NOMO-1 treated with DMSO at 0.1 percent for 48 hours (cell line): ENCODE data around the gene ARHGEF19.

Experiments
- DNase-seq: peaks from one replicate; lab custom pipeline; 2025; ENCODE audit not compliant: unreplicated experiment; lab: John Stamatoyannopoulos, UW

Gene ARHGEF19

GRCh38 chr1:16183765-16184556 lies 28.5 kb downstream of the ARHGEF19 start:
- DNase-seq: no peak

DNA sequence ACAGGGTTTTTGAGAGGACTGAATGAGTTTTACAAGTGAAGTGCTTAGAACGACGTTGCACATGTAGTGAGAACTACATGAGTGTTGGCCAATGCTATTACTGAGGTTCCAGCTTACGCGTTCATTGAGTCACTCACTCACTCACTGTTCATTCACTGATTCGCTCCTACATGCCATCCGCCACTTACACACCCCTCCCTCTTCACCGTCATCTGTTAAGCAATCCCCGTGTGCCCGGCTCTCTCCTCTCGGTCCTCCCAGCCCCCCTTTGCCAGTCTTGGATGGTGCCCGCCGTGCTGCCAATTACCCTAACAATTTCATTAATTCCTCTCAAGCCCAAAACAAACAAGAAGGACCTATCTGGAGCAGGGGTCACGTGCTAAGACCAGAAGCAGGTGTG lies 29.3 kb downstream of the ARHGEF19 start:
- peak; percentile 55 for DNase-seq

DNA sequence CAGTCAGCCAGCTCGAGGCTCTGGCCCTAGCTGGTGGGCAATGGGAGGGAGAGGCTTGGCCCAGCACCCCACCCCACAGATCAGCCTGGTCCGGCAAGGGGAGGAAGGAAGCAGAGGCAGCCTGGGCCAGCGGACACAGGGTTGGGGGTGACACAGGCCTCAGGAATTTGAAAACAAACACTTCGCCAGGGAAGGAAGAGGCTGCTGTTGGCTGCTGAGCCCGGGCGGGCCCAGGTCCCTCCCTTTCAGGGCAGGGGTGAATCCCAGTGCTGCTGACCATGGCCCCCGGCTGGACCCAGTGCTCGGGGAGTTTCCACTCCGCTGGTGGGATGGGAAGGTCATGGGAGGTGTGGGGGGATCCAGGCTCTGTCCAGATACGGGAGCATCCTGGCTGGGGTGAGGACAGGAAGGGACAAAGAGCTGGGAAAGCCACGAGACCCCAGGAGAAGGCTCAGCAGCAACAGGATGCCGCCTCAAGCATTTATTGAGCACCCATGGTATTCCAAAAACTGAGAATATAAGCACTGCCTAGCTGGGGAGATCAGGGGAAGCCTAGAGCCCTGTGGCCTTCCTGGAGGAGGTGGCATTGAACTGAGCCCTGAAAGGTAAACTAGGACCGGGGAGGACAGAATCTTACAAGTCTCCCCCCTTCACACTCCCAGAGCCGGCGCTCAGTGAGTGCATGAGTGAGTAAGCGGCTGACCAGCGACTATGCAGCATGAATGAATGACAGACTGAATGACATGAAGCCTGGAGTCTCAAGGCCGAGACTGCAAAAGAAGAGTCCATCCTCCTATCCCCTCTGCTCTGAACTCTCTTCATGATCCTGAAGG lies 30.3 kb downstream of the ARHGEF19 start:
- no peak for DNase-seq

DNA sequence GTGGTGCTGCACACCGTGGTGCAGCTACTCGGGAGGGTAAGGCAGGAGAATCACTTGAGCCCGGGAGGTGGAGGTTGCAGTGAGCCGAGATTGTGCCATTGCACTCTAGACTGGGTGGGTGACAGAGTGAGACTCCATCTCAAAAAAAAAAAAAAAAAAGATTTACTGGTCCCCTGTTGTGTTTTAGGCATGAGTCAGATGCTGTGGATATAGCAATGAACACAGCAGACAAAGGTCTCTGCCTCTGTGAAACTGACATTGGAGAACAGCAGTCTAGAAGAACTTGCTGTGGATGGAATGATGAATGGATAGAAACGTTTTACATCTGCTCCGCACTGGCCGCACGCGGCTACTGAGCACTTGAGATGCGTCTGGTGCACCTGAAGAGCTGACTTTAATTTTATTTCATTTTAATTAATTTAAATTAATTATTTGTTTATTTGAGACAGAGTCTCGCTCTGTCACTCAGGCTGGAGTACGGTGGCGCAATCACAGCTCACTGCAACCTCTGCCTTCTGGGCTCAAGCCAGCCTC lies 32.1 kb downstream of the ARHGEF19 start:
- no peak for DNase-seq

DNA sequence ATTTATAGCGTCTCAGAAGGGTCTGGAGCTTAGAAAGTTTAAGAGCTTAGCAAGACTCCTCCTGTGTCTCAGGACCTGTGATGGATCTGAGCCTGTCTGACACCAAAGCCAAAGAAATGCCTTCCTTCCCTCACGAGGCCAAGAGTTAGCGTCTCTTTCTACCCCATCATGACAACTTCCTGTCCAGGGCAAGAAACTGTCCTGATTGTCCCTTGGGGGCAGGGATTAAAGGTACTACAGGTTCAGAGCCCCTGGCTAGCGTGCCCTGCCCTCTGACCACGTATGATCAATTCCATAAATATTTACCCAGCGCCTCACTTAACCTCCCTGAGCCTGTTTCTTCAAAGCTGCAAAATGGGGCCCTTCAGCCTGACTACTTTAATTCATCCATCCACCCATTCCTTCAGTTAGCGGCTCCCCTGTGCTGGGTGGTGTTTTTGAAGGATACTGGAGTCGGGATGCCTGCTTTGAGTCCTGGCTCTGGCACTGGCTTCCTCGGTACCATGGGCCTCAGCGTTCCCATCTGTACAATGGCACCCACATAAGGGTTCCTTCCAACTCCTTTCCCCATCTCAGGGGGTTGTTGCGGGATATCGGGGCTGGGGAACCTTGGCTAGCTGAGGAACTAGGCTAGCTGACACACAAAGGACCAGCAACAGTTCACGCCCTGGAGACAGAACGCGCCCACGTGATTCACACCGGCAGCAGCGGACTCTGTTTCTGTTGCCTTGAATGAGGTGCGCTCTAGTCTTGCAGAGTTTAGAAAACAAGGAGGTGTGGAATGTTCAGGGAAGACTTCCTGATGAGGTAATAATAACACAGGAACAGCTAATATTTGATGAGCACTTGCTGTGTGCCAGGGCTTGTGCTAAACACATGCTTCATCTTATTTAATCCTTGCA lies 33.6 kb downstream of the ARHGEF19 start:
- no peak for DNase-seq

- DNase-seq: no peak
These were observed 35.1 kb downstream of the ARHGEF19 start for GRCh38 chr1:16177306-16177705.

DNA sequence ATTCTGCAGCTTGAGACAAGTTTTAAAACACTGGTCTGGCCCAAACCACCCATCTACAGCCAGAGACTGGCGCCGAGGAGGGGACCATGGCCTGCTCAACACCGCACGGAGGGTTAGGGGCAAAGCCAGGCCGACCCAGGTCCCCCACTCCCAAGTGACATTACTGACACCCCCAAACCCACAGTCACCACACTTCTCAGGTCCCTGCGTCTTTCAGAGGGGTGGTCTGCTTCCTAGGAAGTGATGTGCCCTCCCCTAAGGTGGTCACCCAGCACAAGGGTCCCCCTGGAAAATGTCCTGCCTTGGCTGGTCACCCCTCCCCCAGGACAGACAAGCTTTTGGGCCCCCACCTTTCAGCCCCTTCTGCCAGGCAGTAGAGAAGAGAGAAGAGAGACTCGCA lies 35.8 kb downstream of the ARHGEF19 start:
- no peak for DNase-seq

- no peak for DNase-seq
These were observed 36.6 kb downstream of the ARHGEF19 start for GRCh38 chr1:16175610-16176553.

GRCh38 chr1:16174886-16175598 lies 37.4 kb downstream of the ARHGEF19 start:
- DNase-seq: no peak

- no peak for DNase-seq
These were observed 38.1 kb downstream of the ARHGEF19 start for GRCh38 chr1:16174261-16174868.

- DNase-seq: no peak
These were observed 38.8 kb downstream of the ARHGEF19 start for GRCh38 chr1:16173447-16174260.

DNA sequence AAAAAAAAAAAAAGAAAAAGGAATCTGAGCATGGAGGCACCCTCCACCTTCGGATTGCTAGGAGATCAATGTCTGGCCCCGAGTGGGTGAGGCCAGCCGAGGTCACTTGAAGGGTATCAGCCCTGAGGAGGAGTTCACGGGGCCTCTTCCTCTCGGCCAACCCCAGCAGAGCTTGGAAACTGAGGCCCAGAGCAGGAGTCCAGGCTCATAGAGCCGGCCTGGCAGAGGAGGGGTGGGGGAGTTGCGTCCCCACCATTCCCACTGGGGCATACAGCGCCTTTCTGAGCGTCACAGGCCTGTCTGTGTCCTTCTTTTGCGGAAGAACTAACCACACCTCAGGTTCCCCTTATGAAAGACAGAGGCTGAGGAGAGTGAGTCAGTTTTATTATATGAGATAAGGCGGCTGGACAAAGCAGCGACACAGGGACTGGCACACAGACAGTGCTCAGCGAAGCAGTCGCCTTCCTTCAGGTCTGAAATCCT lies 39.4 kb downstream of the ARHGEF19 start:
- peak; percentile 85 for DNase-seq

DNA sequence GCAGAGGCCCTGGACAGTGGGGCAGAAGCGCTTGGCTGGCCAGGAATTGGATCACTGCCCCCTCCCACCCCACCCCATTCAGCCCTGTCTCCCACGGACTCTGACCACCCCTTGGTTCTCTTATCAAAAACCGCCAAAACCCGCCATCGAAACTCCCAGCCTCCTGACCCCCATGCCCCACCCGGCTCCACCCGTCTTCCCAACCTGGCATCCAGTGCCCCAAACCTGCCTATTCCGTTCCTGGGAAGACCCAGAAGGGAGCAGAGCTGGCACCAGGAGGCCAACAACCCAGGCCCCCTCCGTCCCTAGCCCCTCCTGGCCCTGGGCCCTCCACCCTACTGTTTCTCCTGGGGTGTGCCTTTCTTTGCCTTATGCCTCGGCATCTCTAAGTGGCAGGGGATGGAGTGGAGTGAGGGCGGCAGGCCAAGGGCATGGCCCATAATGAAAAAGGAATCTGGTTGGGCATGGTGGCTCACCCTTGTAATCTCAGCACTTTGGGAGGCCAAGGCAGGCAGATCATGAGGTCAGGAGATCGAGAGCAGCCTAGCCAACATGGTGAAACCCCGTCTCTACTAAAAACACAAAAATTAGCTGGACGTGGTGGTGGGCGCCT lies 40.1 kb downstream of the ARHGEF19 start:
- DNase-seq: no peak

DNA sequence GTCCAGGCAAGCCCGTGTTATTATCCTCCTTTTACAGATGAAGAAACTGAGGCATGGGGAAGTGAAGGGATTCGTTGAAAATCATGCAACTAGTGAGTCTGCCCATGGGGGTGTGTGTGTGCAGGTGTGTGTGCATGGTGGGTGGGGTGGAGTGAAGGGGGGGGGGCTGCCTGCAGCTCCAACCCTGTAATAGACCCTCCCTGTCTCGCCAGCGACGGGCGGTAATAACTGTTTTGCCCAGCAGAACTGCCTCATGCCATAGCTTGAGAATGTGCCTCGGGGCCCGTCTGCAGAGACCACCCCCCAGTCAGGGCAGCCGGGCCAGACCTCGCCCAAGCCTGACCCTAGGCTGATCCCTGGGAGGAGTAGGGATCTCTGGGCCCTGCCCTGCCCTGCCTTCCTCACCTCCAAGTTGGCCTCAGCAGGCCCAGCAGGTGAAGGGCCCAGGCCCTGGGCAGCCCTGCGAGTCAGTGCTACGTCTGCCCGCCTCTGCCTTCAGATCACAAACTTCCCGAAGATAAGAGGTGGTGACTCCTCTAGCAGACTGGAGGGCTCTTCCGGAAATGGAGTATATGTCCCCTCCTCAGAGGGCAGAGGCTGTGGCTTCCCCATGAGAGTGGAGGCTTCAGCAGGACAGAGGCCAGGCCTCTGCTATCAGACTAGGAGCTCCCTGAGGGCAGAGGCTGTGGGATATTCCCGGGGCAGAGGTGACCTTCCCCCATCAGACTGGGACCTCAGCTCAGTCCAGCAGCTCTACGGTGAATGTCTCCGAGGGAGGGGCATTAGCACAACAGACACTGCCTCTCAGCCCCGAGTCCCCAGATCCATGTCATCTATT lies 40.9 kb downstream of the ARHGEF19 start:
- no peak for DNase-seq

- DNase-seq: no peak
These were observed 42.2 kb downstream of the ARHGEF19 start for GRCh38 chr1:16170283-16170673.

GRCh38 chr1:16168622-16169360 lies 43.7 kb downstream of the ARHGEF19 start:
- no peak for DNase-seq
